Rectal smooth muscle tissue (tissue), 1 donor: ENCODE measurements around the gene CAPN5.
"Not testable (repeated sequence)": the region's sequence is repeated elsewhere in the genome, so short reads cannot be mapped to it uniquely, and the experiment has no call there.

ENCODE experiments used
- H3K27ac ChIP-seq: one replicate; pipeline ENCODE4 v1.7.0; 2013; ENCODE audit warnings: low read depth, low read length, inconsistent platforms
- H3K27me3 ChIP-seq: one replicate; pipeline ENCODE4 v1.7.0; 2013; ENCODE audit warnings: low read length; ENCODE audit not compliant: control insufficient read depth, insufficient read depth
- H3K36me3 ChIP-seq: one replicate; pipeline ENCODE4 v1.7.0; 2013; ENCODE audit warnings: low read length; ENCODE audit not compliant: control insufficient read depth, insufficient read depth
- H3K4me1 ChIP-seq: one replicate; pipeline ENCODE4 v1.7.0; 2013; ENCODE audit warnings: low read length; ENCODE audit not compliant: control insufficient read depth, insufficient read depth
- H3K4me3 ChIP-seq: one replicate; pipeline ENCODE4 v1.7.0; 2013; ENCODE audit warnings: low read length
- H3K9ac ChIP-seq: one replicate; pipeline ENCODE4 v1.7.0; 2013; ENCODE audit warnings: low read length

Gene CAPN5

DNA sequence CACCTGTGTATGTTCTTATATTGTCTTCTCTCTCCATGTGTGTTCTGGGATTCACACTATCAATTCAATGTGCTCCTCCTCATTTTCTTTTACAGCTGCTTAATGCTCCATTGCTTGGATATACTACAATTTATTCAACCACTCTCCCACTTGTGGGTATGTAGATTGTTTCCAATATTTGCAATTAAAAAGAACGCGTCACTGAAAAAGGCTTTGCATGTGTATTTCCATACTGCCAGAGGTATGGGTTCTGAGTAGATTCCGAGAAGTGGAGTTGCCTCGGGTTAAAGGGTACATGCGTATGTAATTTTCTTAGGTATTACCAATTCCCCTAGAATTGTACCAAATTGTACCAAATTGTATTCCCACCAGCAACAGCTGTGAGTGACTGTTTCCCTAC is 7.0 kb upstream of the CAPN5 start:
- no peak overlapping the region for H3K27ac ChIP-seq
- H3K36me3 ChIP-seq: no peaks in the 10 kb centered on the region
- H3K9ac ChIP-seq: no peak overlapping the region
- no peaks in the 10 kb centered on the region for H3K4me1 ChIP-seq
- H3K27me3 ChIP-seq: no peaks in the 10 kb centered on the region
- no peak overlapping the region for H3K4me3 ChIP-seq

DNA sequence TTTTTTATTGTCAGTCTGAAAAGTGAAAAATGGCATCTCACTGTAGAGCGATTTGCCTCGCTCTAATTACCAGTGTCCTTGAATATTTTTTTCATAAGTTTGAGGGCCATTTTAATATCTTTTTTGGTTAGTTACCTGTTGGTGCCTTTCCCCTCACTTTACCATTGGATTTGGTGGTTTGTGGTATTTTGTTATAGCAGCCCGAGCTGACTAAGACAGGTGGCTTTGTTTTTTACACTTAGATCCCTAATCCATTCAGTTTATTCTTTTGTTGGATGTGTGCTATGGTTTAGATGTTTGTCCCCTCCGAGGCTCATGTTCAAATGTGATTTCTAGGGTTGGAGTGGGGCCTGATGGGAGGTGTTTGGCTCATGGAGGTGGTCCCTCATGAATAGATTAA is 6.5 kb upstream of the CAPN5 start:
- H3K36me3 ChIP-seq: no peaks in the 10 kb centered on the region
- no peak overlapping the region for H3K27ac ChIP-seq
- no peaks in the 10 kb centered on the region for H3K4me1 ChIP-seq
- H3K4me3 ChIP-seq: no peak overlapping the region
- H3K27me3 ChIP-seq: no peaks in the 10 kb centered on the region
- H3K9ac ChIP-seq: no peak overlapping the region

DNA sequence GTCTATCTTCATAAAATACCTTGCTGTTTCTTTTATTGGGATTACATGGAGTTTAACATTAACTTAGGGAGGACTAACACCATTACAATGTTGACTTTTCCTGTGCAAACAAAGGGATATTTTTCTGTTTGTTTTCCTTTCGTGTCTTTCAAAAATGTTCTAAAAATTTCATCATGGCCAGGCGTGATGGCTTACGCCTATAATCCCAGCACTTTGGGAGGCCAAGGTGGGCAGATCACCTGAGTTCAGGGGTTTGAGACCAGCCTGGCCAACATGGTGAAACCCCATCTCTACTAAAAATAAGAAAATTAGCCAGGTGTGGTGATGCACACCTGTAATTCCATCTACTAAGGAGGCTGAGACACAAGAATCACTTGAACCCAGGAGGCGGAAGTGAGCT is 5.5 kb upstream of the CAPN5 start:
- H3K9ac ChIP-seq, H3K36me3 ChIP-seq, H3K27me3 ChIP-seq, H3K4me1 ChIP-seq, H3K27ac ChIP-seq, H3K4me3 ChIP-seq: not testable (repeated sequence)

DNA sequence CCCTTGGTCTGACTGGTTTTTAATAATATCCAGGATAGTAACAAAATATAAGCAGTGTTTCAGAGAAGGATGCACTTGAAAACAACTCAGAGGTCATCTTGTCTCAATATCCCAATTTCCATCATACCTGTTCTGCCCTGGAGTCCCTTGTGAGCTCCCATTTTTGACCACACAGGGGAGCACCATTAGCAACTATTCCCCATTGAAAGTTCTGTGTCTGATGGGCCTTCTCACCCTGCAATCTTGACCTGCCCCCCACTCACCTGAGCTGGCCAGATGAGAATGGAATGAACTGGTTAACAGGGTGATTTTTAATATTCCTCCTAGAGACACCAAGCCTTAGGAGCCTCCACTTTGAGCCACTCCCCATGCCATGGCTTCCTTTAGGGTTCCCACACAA is 3.8 kb upstream of the CAPN5 start:
- Histone ChIP-seq H3K4me1 (peaks cover 3% of the 10 kb centered on the region), H3K9ac (no peak overlapping the region)

DNA sequence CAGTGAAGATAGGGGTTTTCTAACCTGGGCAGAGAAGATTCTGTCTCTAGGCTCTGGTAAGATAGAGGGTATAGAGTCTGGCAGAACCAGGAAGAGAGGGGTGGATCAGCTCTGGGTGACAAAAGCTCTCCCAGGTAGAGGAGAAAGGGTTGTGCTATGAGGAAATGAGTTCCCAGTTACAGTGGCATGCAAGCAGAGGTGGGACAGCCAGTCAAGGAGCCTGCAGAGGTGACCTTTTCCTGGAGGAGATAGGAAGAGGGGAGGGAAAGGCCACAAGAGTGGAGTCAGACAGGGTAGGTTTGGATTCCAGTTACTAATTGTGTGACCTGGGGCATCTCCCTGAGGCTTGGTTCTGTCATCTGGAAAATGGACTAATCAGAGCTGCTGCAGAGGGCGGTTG is 3.4 kb upstream of the CAPN5 start:
- Histone ChIP-seq H3K9ac (no peak overlapping the region), H3K27me3 (no peaks in the 10 kb centered on the region), H3K27ac (no peak overlapping the region), H3K4me1 (peaks cover 3% of the 10 kb centered on the region), H3K36me3 (no peaks in the 10 kb centered on the region), H3K4me3 (no peak overlapping the region)

More for the DNA sequence above, 3.8 kb upstream of the CAPN5 start:
- Histone ChIP-seq H3K4me3 (no peak overlapping the region), H3K27me3 (no peaks in the 10 kb centered on the region), H3K27ac (no peak overlapping the region), H3K36me3 (no peaks in the 10 kb centered on the region)

DNA sequence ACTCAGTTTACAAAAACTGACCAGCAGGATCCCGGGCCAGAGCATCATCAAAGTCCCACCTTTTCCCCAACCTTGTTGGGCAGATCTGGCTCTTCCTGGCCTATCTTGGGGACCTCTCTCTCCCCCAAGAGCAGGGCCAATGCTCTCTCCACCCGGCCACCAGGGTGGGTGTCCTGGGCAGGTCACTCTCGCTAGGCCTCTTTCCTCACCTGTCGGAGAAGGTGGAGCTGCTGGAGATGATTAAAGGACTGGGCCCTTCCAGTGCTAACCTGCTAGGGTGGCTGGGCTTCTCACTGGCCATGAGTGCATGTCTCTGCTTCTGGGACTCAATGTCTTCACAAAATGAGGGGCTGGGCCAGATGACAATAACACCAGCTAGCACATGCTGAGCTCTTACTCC is 2.9 kb upstream of the CAPN5 start:
- H3K36me3 ChIP-seq: no peaks in the 10 kb centered on the region
- H3K27ac ChIP-seq: no peak overlapping the region
- no peaks in the 10 kb centered on the region for H3K27me3 ChIP-seq
- H3K4me1 ChIP-seq: peaks cover 3% of the 10 kb centered on the region
- no peak overlapping the region for H3K4me3 ChIP-seq
- H3K9ac ChIP-seq: no peak overlapping the region

DNA sequence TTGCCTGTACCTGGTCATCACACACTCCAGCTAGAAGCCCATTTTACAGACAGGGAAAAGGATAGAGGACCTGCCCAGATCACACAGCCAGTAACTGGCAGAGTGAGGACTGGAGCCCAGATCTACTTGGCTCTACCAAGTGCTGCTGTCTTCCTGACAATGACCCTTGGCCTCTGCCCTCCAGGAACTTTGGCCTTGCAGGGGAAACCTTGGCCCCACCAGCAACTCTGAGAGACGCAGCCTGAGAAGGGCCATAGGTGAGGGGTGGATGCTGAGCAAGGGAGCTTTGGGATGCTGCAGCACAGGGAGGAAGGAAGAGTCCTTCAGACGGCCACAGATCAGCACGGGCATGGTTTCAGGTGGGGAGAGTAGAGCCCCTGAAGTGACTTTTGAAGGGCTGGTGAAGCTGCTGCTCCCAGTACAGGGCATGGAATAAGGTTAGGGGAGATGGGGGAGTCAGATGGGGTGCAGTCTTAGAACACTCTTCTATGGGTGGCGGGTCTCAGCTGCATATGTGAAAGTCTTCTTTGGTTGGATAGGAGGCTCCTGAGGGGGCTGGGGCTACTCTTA is 2.0 kb upstream of the CAPN5 start:
- Histone ChIP-seq H3K9ac (no peak overlapping the region), H3K36me3 (no peaks in the 10 kb centered on the region), H3K27me3 (no peaks in the 10 kb centered on the region), H3K27ac (no peak overlapping the region), H3K4me3 (no peak overlapping the region), H3K4me1 (peaks cover 3% of the 10 kb centered on the region)

DNA sequence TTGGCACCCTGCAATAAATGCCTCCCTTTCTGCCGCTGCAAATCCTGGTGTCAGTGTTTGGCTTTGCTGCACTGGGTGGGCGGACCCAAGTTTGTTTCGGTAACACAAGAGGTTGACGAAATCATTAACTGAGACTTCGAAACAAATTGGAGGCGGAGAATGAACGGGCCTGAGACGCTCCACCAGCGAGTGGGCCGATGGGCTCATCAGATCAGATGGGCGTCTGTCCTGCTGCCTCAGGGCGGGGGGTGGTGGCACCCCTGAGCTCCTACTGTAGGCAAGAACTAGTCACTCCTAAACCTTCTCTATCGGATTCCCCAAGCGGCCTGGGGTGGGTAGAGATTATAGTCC is 918 bp upstream of the CAPN5 start:
- Histone ChIP-seq H3K9ac (no peak overlapping the region), H3K4me1 (peaks cover 3% of the 10 kb centered on the region), H3K36me3 (no peaks in the 10 kb centered on the region), H3K4me3 (peak overlapping the region; percentile 72), H3K27ac (peak overlapping the region; percentile 93), H3K27me3 (no peaks in the 10 kb centered on the region)

DNA sequence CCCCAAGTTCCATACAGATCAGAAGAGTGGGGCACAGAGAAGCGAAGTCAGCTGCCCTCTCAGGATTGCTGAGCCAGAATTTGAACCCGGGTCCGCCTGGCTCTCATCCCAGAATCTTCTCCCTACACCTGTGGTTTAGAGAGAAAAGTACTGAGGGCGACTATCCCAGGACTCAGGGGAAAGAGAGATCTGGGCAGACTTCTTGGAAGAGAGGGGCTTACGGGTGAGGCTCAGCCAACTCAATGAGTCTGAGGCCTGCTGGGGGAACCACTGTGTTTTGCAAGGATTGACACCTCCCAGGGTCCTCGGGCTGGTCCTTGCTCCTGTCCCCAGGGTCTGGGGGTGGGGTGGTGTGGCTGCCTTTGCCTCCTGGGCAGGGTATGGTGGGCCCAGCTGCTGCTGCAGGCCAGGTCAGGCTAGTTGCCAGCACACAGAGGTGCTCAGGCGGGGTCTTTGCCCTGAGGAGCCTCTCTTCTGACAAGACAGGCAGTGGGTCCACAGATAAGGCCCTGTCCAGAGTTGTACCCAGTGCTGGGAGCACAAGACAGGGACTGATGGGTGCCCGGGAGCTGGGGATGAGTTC is 1.2 kb downstream of the CAPN5 start:
- Histone ChIP-seq H3K27me3 (no peaks in the 10 kb centered on the region), H3K27ac (no peak overlapping the region), H3K9ac (peak overlapping the region; percentile 6), H3K4me1 (peaks cover 10% of the 10 kb centered on the region), H3K4me3 (peak overlapping the region; percentile 82), H3K36me3 (no peaks in the 10 kb centered on the region)

DNA sequence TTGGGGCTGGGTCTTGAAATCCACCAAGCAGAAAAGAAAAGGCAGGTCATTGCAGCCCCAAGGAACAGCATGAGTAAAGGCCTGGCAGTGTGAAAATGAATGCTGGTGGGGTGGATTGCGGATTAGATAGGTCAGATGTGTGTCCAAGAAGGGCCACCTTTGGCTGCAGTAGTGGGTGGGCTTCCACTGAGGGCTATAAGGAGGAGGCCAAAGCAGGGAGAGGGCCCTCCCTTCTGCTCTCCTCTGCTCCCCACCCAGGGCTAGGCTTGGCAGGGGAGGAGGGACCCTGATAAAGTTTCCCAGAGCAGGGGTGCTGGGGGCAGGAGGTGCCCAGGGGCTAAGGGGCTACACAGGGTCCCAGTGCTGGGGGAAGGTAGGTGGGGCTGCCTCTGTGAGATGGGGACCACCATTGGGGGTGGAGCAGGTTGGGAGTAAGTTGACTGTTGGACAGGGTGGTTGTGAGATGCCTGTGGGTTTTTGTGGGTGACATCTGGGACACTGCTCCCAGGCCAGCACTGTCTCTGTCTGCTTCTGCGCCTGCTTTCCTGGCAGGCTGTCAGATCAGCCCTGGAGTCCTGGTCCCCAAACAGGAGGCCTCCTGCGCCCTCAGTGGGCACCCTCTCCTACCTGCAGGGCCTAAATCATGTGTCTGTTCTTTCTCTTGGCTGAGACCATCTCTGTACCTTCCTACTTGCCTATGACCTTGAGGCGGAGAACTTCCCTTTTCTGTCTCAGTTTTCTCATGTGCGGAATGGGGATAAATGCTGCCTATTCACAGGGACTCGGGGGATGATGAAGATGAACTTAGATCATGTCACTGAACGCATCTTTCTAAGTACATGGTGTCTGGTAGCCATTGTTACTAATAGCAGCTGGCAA is 1.9 kb downstream of the CAPN5 start:
- Histone ChIP-seq H3K27me3 (no peaks in the 10 kb centered on the region), H3K4me3 (peak overlapping the region; percentile 82), H3K36me3 (no peaks in the 10 kb centered on the region), H3K4me1 (peaks cover 16% of the 10 kb centered on the region), H3K9ac (no peak overlapping the region), H3K27ac (no peak overlapping the region)

DNA sequence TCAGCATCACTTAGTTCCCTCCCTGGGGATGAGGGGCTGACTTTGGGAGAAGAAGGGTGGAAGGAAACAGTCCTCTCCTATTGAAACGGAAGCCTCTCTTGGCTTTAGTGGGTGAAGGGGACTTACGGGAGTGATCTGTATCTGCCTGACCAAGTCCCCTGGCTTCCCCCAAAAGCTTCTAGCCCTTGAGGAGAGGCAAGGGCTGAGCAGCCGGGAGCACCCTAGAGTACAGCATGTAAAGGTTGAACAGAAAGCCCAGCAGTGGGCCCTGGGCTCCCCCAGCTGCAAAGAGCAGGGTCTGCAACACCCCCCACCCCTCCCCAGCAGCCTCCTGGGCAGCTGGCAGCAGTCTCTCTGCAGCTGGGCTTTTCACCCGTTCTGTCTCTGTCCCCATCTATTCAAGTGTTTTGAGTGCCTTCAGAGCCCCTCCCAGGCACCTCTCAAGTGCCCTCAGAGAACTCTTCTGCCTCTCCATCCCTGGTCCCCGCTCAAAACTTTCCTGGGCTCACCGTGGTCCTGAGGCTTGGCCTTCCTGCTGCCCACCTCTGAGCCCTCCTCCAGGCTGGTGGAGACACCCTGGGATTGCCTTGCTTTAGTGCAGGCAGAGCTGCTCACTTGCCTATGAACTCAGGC is 2.7 kb downstream of the CAPN5 start:
- Histone ChIP-seq H3K4me1 (peaks cover 20% of the 10 kb centered on the region), H3K27ac (no peak overlapping the region), H3K9ac (no peak overlapping the region), H3K36me3 (no peaks in the 10 kb centered on the region), H3K27me3 (no peaks in the 10 kb centered on the region), H3K4me3 (peak overlapping the region; percentile 14)

DNA sequence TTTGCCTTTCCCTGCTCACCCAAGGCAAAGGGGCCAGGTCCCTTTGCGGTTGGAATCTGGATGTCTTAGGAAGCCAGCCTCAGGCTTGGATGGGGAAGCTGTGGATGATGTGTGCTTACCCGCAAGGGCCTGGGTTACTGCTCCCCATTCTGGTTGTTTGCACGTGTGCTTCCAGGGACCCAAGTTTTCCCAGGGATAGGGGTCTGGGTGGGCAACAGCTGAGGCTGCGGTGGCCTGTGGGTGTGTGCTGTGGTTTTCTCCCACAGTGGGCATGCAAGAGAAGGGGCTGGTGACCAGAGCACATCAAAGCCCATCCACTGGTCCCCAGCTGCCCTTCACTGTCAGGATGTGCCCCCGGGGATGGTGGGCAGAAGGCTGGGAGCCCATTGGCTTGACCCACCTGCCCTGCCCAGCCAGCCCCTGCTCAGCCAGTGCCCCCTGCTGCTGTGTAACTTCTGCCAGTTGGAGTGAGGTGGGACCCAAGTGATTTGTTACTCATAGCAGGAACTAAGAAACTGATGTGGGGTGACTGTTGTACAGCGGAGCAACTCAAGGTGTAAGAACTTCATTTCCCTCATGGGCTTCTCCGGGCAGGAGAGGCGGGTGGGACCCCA is 3.3 kb downstream of the CAPN5 start:
- no peak overlapping the region for H3K27ac ChIP-seq
- peaks cover 20% of the 10 kb centered on the region for H3K4me1 ChIP-seq

More for the DNA sequence above, 3.3 kb downstream of the CAPN5 start:
- no peak overlapping the region for H3K9ac ChIP-seq
- no peaks in the 10 kb centered on the region for H3K27me3 ChIP-seq
- no peaks in the 10 kb centered on the region for H3K36me3 ChIP-seq
- H3K4me3 ChIP-seq: no peak overlapping the region
